GM13976 (cell line): ENCODE results near the gene ATOH8.

Experiments used
- DNase-seq: peaks from one replicate; pipeline ENCODE4 v3.0.0; 2012; ENCODE audit warnings: low spot score
- CTCF ChIP-seq: IDR thresholded peaks from 2 replicates; pipeline ENCODE4 v1.5.1; 2012; ENCODE audit warnings: borderline replicate concordance, mild to moderate bottlenecking; ENCODE audit not compliant: insufficient read depth; ENCODE audit errors: extremely low read depth, missing control alignments, control extremely low read depth
- in situ Hi-C: fragments of 300-500 bp; cut with MboI; formaldehyde crosslinking; loops from one replicate; pipeline ENCODE4 v1.12.0; 2022; ENCODE audit warnings: low sequenced_read_pairs, mixed read lengths, inconsistent platforms; ENCODE audit not compliant: unreplicated experiment

The ATOH8 gene

GRCh38 chr2:85778646-85779379 is 25.0 kb downstream of the ATOH8 start:
- in situ Hi-C loops: no loop called here
- TF ChIP-seq CTCF: no peak
- no peak for DNase-seq

GRCh38 chr2:85779641-85780315 is 26.0 kb downstream of the ATOH8 start:
- TF ChIP-seq CTCF: no peak
- DNase-seq: no peak
- in situ Hi-C loops: no loop called here

- no peak for DNase-seq
- in situ Hi-C loops: no loop called here
- TF ChIP-seq CTCF: no peak
These were observed 26.7 kb downstream of the ATOH8 start for GRCh38 chr2:85780316-85781012.

- DNase-seq: no peak
- in situ Hi-C loops: no loop called here
- TF ChIP-seq CTCF: no peak
These were observed 27.2 kb downstream of the ATOH8 start for GRCh38 chr2:85781013-85781332.

- DNase-seq: no peak
- in situ Hi-C loops: no loop called here
These were observed 30.0 kb downstream of the ATOH8 start for GRCh38 chr2:85783796-85784195.

More at GRCh38 chr2:85783796-85784195, 30.0 kb downstream of the ATOH8 start:
- no peak for TF ChIP-seq CTCF
